Measurements from ENCODE around the gene SERPINE3.

SERPINE3 gene

GRCh38 chr13:51339354-51339753, at the start of gene SERPINE3:
Gene SERPINE3, plus strand, starts transcription at chr13:51339691. Its CDS starts 1,401 bp downstream, at chr13:51341092.
- DNase-seq, result no peak
- TF ChIP-seq GATA1 (IDR thresholded peaks at IDR 0.05; ENCODE audit: low read depth, low read length) (no peak), POLR2A (IDR thresholded peaks at IDR 0.05; ENCODE audit: low read length) (no peak)

DNA sequence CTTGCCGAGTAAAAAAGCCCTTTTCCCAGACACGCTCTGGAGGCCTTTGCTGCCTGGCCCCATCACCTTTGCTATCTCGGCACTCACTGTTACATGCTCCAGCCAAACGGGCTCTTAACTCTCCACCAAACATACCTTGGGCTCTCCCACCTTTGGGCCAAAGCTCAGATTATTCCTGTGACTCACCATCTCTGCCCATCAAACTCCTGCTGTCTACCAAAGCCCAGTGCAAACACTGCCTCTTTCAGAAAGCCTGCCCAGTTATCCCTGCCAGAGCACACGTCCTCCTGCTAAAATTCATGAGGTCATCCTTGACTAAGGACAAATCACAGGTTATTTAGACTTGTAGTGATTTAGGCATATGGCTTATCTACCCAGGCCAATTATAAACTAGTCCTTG, 48.1 kb upstream of the SERPINE3 start:
- TF ChIP-seq POLR2A (IDR thresholded peaks at IDR 0.05; ENCODE audit: low read length) (no peak), GATA1 (IDR thresholded peaks at IDR 0.05; ENCODE audit: low read depth, low read length) (no peak)
- DNase-seq, result no peak

DNA sequence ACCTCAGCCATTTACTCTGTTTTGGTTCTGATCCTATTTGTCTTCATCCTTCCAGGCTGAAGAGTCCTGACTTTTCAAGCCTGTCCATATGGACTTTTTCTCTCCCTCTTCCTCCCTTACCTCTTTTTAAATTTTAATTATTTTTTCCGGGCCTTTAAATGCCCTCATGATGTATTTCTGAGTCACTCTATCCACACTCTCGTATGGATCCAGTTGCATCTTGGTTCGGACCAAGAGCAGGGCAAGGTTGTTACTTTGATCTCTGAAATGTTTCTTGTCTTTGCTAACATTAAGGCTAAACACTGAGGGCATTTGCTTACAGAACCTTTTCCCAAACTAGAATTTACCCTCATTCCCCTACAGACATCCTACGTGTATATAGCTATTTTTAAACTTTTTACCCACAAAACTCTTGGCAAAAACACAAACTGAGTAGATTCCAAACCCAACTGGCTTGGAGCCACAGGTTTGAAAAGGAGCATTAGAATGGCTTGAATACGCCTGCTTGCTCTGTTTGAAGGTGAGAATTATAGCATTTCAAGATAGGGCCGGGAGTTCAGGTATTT, 47.4 kb upstream of the SERPINE3 start:
- no peak for DNase-seq
- TF ChIP-seq GATA1 (IDR thresholded peaks at IDR 0.05; ENCODE audit: low read depth, low read length) (no peak), POLR2A (IDR thresholded peaks at IDR 0.05; ENCODE audit: low read length) (no peak)

GRCh38 chr13:51297556-51297955, 41.9 kb upstream of the SERPINE3 start:
- TF ChIP-seq POLR2A (IDR thresholded peaks at IDR 0.05; ENCODE audit: low read length) (no peak), GATA1 (IDR thresholded peaks at IDR 0.05; ENCODE audit: low read depth, low read length) (no peak)
- no peak for DNase-seq

DNA sequence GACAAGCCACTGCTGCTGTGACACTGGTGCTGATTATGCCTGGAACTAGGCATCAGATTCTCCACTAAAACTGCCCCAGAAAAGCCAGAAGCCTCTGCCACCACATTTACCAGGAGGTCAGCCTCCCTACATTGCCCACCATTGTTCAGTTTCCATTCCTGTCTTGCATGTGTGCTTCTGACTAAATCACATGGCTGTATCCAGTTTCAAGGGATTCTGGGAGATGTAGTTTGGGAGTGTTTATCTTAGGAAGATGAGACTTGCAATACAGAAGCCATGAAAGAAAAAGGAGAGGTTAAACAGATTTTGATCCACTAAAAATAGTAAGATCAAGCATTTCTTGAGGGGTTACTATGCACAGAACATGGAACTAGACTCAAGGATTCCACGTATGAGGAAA, 40.7 kb upstream of the SERPINE3 start:
- DNase-seq, result no peak
- TF ChIP-seq POLR2A (IDR thresholded peaks at IDR 0.05; ENCODE audit: low read length) (no peak), GATA1 (IDR thresholded peaks at IDR 0.05; ENCODE audit: low read depth, low read length) (no peak)

GRCh38 chr13:51303063-51303552, 36.4 kb upstream of the SERPINE3 start:
- no peak for TF ChIP-seq POLR2A (IDR thresholded peaks at IDR 0.05; ENCODE audit: low read length)
- TF ChIP-seq GATA1 (IDR thresholded peaks at IDR 0.05; ENCODE audit: low read depth, low read length), result no peak
- DNase-seq, result no peak

DNA sequence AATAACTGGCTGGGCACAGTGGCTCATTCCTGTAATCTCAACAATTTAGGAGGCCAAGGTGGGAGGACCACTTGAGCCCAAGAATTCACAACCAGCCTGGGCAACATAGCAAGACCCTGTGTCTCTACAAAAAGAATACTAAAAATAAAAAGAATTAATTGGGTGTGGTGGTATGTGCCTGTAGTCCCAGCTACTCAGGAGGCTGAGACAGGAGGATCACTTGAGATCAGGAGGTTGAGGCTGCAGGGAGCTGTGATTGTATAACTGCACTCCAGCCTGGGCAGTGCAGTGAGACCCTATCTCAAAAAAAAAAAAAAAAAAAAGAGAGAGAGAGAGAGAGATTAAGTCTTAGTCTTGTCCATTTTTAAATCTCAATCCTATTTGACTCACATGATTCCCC, 35.6 kb upstream of the SERPINE3 start:
- no peak for DNase-seq
- TF ChIP-seq POLR2A (IDR thresholded peaks at IDR 0.05; ENCODE audit: low read length) (no peak), GATA1 (IDR thresholded peaks at IDR 0.05; ENCODE audit: low read depth, low read length) (no peak)

DNA sequence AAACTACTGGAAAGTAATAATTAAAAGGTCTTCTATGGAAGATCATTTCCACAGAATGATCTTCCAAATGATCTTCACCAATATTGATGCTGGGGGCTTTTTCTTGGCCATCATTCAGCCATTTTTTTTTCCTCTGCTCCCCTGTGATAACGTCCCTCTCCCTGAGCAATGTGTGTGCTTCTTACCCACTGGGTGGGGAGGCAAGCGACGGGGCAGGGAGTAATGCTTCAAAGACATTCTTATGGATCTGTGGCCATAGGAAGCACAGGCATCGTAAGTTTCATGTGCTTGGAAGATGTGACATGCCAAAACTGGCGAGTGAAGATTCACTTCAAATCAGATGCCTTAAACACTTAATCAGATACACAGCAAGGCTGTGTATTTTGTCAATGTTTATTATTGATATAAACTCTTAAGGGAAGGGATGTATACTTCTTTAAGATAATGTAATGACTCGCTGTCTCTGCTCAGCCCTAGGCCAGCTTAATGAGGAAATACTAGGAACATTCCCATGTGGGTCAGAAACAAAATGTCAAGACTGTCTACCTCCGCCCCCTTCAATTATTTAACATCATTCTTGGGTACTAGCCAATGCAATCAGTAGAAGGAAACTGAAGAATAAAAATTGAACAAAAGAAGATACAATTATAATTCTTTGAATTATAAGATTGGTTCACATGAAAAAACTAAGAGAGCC, 34.1 kb upstream of the SERPINE3 start:
- no peak for DNase-seq
- TF ChIP-seq GATA1 (IDR thresholded peaks at IDR 0.05; ENCODE audit: low read depth, low read length), result no peak
- TF ChIP-seq POLR2A (IDR thresholded peaks at IDR 0.05; ENCODE audit: low read length), result no peak

DNA sequence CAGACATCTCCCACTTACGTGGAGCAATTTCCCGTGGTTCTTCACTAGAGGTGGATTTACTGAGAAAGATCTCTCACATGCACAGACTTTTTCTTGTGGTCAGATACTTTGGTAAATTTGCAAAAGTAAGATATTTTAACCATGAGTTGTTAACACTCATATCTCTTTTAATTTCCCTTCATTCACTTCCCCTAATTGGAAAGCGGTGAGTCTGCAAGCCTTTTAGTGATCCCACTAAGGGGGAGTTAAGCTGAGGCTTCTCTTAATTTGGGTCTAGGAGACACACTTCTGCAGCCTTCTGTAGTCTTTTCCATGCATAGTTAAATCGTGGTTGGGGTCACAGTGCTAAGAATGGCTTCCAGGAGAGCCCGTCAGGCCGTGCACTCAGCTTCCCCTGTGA, 30.7 kb upstream of the SERPINE3 start:
- TF ChIP-seq GATA1 (IDR thresholded peaks at IDR 0.05; ENCODE audit: low read depth, low read length) (no peak), POLR2A (IDR thresholded peaks at IDR 0.05; ENCODE audit: low read length) (no peak)
- no peak for DNase-seq

GRCh38 chr13:51311231-51311630, 28.3 kb upstream of the SERPINE3 start:
- DNase-seq, result no peak
- no peak for TF ChIP-seq POLR2A (IDR thresholded peaks at IDR 0.05; ENCODE audit: low read length)

DNA sequence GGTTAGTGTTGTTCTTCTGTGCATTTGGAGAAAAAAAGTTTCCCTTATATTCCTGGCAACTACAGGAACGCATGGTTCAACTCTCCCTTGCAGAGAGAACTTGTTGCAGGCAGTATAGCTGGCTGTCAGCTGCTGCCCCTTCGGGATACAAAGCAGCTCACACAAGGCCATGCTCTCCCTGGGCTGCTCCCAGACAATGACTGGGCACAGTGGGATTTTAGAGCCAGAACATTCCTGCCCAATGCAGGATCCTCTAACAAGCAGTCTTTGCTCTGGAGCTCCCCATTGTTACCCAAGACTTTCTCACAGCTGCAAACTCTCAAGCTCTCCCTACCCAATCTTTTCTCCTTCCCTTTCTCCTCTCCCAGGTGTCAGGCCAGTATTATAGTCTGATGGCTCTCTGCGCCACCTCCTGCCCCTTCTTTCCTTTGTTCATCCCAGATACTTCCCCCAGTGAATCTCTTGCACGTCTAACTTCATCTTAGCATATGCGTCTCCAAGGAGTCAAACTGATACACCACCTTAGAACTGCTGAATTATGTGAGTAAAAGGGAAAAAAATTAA, 27.5 kb upstream of the SERPINE3 start:
- DNase-seq, result no peak
- no peak for TF ChIP-seq POLR2A (IDR thresholded peaks at IDR 0.05; ENCODE audit: low read length)
- no peak for TF ChIP-seq GATA1 (IDR thresholded peaks at IDR 0.05; ENCODE audit: low read depth, low read length)

- DNase-seq, result no peak
- TF ChIP-seq GATA1 (IDR thresholded peaks at IDR 0.05; ENCODE audit: low read depth, low read length), result no peak
- no peak for TF ChIP-seq POLR2A (IDR thresholded peaks at IDR 0.05; ENCODE audit: low read length)
Observed at GRCh38 chr13:51313619-51314018, 25.9 kb upstream of the SERPINE3 start.

GRCh38 chr13:51317262-51317661, 22.2 kb upstream of the SERPINE3 start:
- DNase-seq, result no peak
- TF ChIP-seq POLR2A (IDR thresholded peaks at IDR 0.05; ENCODE audit: low read length), result no peak
- TF ChIP-seq GATA1 (IDR thresholded peaks at IDR 0.05; ENCODE audit: low read depth, low read length), result no peak

GRCh38 chr13:51318015-51318414, 21.5 kb upstream of the SERPINE3 start:
- TF ChIP-seq GATA1 (IDR thresholded peaks at IDR 0.05; ENCODE audit: low read depth, low read length) (no peak), POLR2A (IDR thresholded peaks at IDR 0.05; ENCODE audit: low read length) (no peak)
- DNase-seq, result no peak

- TF ChIP-seq POLR2A (IDR thresholded peaks at IDR 0.05; ENCODE audit: low read length) (no peak), GATA1 (IDR thresholded peaks at IDR 0.05; ENCODE audit: low read depth, low read length) (no peak)
- DNase-seq, result no peak
Observed at GRCh38 chr13:51318876-51319275, 20.6 kb upstream of the SERPINE3 start.
